Smooth muscle cell (in vitro differentiated cells): Measurements from ENCODE around the gene MPV17L2. TPM values are rescaled to one million over a fixed set of nuclear protein-coding genes. Genes with fewer than 3 reads are reported as not detected.

Experiments
- DNase-seq: peaks from one replicate; lab custom pipeline; 2025; ENCODE audit not compliant: unreplicated experiment; lab: John Stamatoyannopoulos, UW
- H2AFZ ChIP-seq: fragments of 200-600 bp; sonication (generic); 2 replicates; pipeline ENCODE4 v1.6.0; 2016; ENCODE audit warnings: antibody characterized with exemption, low read depth, mild to moderate bottlenecking
- H3F3A ChIP-seq: fragments of 200-600 bp; sonication (generic); 2 replicates; pipeline ENCODE4 v1.6.0; 2017; ENCODE audit warnings: antibody characterized with exemption, low read depth
- H3K27ac ChIP-seq: fragments of 200-600 bp; sonication (generic); 2 replicates; pipeline ENCODE4 v1.5.1; 2016; ENCODE audit warnings: low read depth, mild to moderate bottlenecking
- H3K27me3 ChIP-seq: fragments of 200-600 bp; sonication (generic); 2 replicates; pipeline ENCODE4 v1.6.1; 2016; ENCODE audit warnings: low read depth, mild to moderate bottlenecking
- H3K36me3 ChIP-seq: fragments of 200-600 bp; sonication (generic); 2 replicates; pipeline ENCODE4 v1.5.1; 2016; ENCODE audit warnings: low read depth
- H3K4me1 ChIP-seq: fragments of 200-600 bp; sonication (generic); 2 replicates; pipeline ENCODE4 v1.5.1; 2016; ENCODE audit warnings: low read depth
- H3K4me2 ChIP-seq: fragments of 200-600 bp; sonication (generic); 2 replicates; pipeline ENCODE4 v1.6.0; 2016; ENCODE audit warnings: mild to moderate bottlenecking
- H3K4me3 ChIP-seq: fragments of 200-600 bp; sonication (generic); 2 replicates; pipeline ENCODE4 v1.5.1; 2016; ENCODE audit warnings: mild to moderate bottlenecking
- H3K79me2 ChIP-seq: fragments of 200-600 bp; sonication (generic); 2 replicates; pipeline ENCODE4 v1.6.0; 2016; ENCODE audit warnings: low read depth, mild to moderate bottlenecking
- H3K9ac ChIP-seq: fragments of 200-600 bp; sonication (generic); 2 replicates; pipeline ENCODE4 v1.6.0; 2016; ENCODE audit warnings: low read depth
- H3K9me3 ChIP-seq: fragments of 200-600 bp; sonication (generic); replicated peaks from 2 replicates; pipeline ENCODE4 v1.5.1; 2016; ENCODE audit warnings: low read depth
- H4K20me1 ChIP-seq: fragments of 200-600 bp; sonication (generic); 2 replicates; pipeline ENCODE4 v1.6.0; 2016; ENCODE audit warnings: low read depth
- WGBS: methylation state at CpG from one replicate; pipeline ENCODE4 v1.1.7; 2016; ENCODE audit warnings: low lambda C conversion rate; 5-methylcytosine and 5-hydroxymethylcytosine counted together
- polyA plus RNA-seq: library from polyadenylated mRNA; unstranded; fragments of >200 nt; fragmentation: Nextera tagmentation; extraction: Ambion mirVana; gene quantifications from 2 replicates; pipeline ENCODE4 v1.2.1, GENCODE V29; 2016
- total RNA-seq: library from RNA; depleted of rRNA; stranded (reverse); fragments of >200 nt; gene quantifications from 2 replicates; pipeline ENCODE4 v1.2.3, GENCODE V29; 2014
- TF ChIP-seq, protein P1 (sequence below): fragments of 200-600 bp; sonication (generic); IDR thresholded peaks from 2 replicates; pipeline ENCODE4 v1.5.1; 2017; ENCODE audit warnings: borderline replicate concordance, mild to moderate bottlenecking, antibody characterized with exemption; ENCODE audit not compliant: insufficient read depth, poor library complexity, severe bottlenecking

MPV17L2 gene
- total and polyA plus RNA-seq, 2 experiments from 2014 or later = 11.6 to 28.7 TPM

DNA sequence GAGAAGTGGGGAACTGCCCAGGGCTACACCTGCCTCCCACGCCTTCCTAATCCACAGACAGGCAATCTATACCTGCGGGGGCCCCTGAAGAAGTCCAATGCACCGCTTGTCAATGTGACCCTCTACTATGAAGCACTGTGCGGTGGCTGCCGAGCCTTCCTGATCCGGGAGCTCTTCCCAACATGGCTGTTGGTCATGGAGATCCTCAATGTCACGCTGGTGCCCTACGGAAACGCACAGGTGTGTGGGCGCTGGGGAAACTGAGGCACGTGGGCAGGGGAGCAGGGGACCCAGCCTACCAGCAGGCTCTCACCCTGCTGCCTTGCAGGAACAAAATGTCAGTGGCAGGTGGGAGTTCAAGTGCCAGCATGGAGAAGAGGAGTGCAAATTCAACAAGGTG lies 18.0 kb upstream of the MPV17L2 start:
- TF ChIP-seq, protein P1, sequence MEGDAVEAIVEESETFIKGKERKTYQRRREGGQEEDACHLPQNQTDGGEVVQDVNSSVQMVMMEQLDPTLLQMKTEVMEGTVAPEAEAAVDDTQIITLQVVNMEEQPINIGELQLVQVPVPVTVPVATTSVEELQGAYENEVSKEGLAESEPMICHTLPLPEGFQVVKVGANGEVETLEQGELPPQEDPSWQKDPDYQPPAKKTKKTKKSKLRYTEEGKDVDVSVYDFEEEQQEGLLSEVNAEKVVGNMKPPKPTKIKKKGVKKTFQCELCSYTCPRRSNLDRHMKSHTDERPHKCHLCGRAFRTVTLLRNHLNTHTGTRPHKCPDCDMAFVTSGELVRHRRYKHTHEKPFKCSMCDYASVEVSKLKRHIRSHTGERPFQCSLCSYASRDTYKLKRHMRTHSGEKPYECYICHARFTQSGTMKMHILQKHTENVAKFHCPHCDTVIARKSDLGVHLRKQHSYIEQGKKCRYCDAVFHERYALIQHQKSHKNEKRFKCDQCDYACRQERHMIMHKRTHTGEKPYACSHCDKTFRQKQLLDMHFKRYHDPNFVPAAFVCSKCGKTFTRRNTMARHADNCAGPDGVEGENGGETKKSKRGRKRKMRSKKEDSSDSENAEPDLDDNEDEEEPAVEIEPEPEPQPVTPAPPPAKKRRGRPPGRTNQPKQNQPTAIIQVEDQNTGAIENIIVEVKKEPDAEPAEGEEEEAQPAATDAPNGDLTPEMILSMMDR = no peak
- H3F3A ChIP-seq = no peaks in the 10 kb centered on the region
- 92% methylated on average over 11 of the region's 11 CpGs for WGBS
- no peak for DNase-seq
- H3K4me3 ChIP-seq = no peak overlapping the region
- H3K9me3 ChIP-seq = no peaks in the 10 kb centered on the region
- no peak overlapping the region for H2AFZ ChIP-seq
- no peaks in the 10 kb centered on the region for H3K4me1 ChIP-seq
- no peaks in the 10 kb centered on the region for H3K36me3 ChIP-seq
- H3K27ac ChIP-seq = no peak overlapping the region
- H3K79me2 ChIP-seq = no peaks in the 10 kb centered on the region
- H4K20me1 ChIP-seq = no peaks in the 10 kb centered on the region
- H3K27me3 ChIP-seq = peaks cover 11% of the 10 kb centered on the region
- no peak overlapping the region for H3K4me2 ChIP-seq
- no peak overlapping the region for H3K9ac ChIP-seq

DNA sequence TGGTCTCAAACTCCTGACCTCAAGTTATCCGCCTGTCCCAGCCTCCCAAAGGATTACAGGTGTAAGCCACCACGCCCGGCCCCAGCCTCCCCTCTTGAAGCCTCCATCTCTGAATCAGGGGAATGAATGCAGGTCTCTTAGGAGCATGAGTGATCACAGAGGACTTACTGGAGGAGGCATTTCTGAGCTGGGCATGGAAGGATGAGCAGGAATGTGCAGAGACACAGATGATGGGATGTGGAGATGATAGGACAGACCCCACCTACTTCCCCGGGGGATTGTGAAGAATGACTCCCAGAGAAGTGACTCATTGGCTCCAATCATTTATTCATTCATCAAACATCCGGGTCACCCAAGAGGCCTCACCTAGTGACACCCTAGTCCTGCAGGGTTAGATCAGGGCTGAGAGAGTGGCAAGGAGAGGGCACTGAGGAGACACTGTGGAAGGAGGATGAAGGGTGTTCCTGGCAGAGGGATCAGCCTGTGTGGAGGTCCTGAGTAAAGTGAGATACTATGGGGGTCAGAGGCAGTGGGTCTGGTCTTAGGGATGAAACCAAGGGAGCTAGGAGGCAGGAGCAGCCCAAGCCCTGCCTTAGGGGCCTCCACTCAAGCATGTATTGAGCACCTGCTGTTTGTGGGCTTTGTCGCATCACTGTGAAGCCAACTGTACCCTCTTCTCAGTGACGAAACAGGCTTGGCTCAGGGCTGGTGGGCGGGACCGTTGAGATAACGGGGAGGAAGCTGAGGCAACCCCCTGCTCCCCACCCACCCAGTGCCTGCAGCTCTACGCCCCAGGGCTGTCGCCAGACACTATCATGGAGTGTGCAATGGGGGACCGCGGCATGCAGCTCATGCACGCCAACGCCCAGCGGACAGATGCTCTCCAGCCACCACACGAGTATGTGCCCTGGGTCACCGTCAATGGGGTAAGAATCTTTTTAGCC lies 16.4 kb upstream of the MPV17L2 start:
- H3K4me1 ChIP-seq = no peaks in the 10 kb centered on the region
- H4K20me1 ChIP-seq = no peaks in the 10 kb centered on the region
- DNase-seq = no peak
- no peak overlapping the region for H3K27ac ChIP-seq
- H3K79me2 ChIP-seq = no peaks in the 10 kb centered on the region
- no peaks in the 10 kb centered on the region for H3F3A ChIP-seq
- H3K27me3 ChIP-seq = peaks cover 11% of the 10 kb centered on the region
- TF ChIP-seq, protein P1 = no peak
- no peaks in the 10 kb centered on the region for H3K9me3 ChIP-seq
- H3K4me2 ChIP-seq = no peak overlapping the region
- H3K9ac ChIP-seq = no peak overlapping the region
- 93% methylated on average over 19 of the region's 19 CpGs for WGBS
- no peaks in the 10 kb centered on the region for H3K36me3 ChIP-seq
- H3K4me3 ChIP-seq = no peak overlapping the region
- no peak overlapping the region for H2AFZ ChIP-seq

DNA sequence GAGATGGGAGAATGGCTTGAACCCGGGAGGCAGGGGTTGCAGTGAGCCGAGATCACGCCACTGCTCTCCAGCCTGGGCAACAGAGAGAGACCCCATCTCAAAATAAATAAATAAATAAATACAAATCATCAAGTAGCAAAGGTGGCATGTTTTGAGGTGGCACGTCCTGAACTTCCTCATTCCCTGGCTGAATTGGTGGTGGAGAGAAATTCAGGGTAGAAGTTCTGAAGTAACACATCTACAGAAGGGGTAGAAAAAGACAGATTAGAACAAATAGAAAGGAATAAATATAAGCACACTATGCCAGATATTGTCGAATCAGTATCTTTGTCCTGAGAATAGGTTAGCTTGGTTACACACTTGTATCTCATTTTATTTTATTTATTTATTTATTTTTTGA lies 13.1 kb upstream of the MPV17L2 start:
- Histone ChIP-seq H3K9me3 (no peaks in the 10 kb centered on the region), H3F3A (no peaks in the 10 kb centered on the region), H3K36me3 (no peaks in the 10 kb centered on the region), H3K27ac (no peak overlapping the region), H3K4me3 (no peak overlapping the region), H3K9ac (no peak overlapping the region), H4K20me1 (no peaks in the 10 kb centered on the region), H3K4me2 (no peak overlapping the region), H2AFZ (no peak overlapping the region), H3K4me1 (no peaks in the 10 kb centered on the region), H3K27me3 (peaks cover 6% of the 10 kb centered on the region), H3K79me2 (no peaks in the 10 kb centered on the region)
- no peak for DNase-seq
- TF ChIP-seq, protein P1 = no peak
- WGBS = 88% methylated on average over 5 of the region's 5 CpGs

DNA sequence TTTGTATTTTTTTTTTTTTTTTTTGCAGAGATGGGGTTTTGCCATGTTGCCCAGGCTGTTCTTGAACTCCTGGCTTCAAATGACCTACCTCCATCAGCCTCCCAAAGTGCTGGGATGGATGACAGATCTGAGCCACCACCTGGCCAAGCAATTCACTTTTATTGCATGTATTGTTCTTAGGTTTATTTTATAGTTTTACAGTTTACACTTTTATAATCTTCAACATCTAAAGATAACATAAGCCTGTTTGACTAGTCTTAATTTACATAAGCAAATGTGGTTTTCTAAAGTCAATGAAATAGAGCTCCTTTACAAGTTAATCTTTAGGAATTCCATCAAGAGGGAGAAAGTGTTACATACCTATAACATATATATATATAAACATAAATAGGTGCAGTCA lies 9.5 kb upstream of the MPV17L2 start:
- no peak overlapping the region for H3K4me2 ChIP-seq
- no peaks in the 10 kb centered on the region for H3K27me3 ChIP-seq
- H3K79me2 ChIP-seq = no peaks in the 10 kb centered on the region
- no peaks in the 10 kb centered on the region for H4K20me1 ChIP-seq
- H3K4me1 ChIP-seq = no peaks in the 10 kb centered on the region
- no peaks in the 10 kb centered on the region for H3K9me3 ChIP-seq
- no peaks in the 10 kb centered on the region for H3K36me3 ChIP-seq
- H2AFZ ChIP-seq = no peak overlapping the region
- no peak overlapping the region for H3K9ac ChIP-seq
- TF ChIP-seq, protein P1 = no peak
- DNase-seq = no peak
- no peaks in the 10 kb centered on the region for H3F3A ChIP-seq
- no peak overlapping the region for H3K27ac ChIP-seq
- no peak overlapping the region for H3K4me3 ChIP-seq
